ENCODE data around the gene UTS2B. TPM values are rescaled to one million over a fixed set of nuclear protein-coding genes. Genes with fewer than 3 reads are reported as not detected.

Gene UTS2B
- total and polyA plus RNA-seq, 9 of the 15 experiments (the other 6 are each of a cell fraction or from before 2014, with no cell fraction given): 0.06 TPM; not detected in 8

DNA sequence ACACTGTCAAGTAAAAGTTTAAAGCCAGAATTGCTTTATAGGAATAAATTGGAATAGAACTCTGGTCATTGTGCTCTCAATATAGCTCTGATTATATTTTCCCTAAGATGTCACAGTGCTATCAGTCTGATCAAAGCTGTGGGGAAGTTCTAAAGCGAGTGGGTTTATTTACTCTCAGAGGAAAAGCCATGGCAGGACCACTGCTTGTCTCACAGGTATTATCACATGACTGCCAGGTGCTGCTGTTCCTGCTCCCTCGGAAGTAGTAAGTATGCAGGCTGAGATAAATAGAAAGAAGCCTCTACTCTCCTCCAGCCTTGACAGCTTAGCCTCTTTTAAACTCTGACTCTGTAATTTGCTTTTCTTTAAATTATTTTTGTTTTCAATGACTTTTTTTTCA, 49.1 kb upstream of the UTS2B start:
- no TSS peak for BruUV-seq (replicated peaks)
- in situ Hi-C loops (cut with MboI): no loop called here
- TF ChIP-seq KLF16 (IDR thresholded peaks at IDR 0.05): no peak
- no peak for TF ChIP-seq ZC3H11A (IDR thresholded peaks at IDR 0.05; ENCODE audit: low read depth, low read length)
- no peak for TF ChIP-seq PHB2 (IDR thresholded peaks at IDR 0.05; ENCODE audit: low read depth)
- TF ChIP-seq, protein P1, sequence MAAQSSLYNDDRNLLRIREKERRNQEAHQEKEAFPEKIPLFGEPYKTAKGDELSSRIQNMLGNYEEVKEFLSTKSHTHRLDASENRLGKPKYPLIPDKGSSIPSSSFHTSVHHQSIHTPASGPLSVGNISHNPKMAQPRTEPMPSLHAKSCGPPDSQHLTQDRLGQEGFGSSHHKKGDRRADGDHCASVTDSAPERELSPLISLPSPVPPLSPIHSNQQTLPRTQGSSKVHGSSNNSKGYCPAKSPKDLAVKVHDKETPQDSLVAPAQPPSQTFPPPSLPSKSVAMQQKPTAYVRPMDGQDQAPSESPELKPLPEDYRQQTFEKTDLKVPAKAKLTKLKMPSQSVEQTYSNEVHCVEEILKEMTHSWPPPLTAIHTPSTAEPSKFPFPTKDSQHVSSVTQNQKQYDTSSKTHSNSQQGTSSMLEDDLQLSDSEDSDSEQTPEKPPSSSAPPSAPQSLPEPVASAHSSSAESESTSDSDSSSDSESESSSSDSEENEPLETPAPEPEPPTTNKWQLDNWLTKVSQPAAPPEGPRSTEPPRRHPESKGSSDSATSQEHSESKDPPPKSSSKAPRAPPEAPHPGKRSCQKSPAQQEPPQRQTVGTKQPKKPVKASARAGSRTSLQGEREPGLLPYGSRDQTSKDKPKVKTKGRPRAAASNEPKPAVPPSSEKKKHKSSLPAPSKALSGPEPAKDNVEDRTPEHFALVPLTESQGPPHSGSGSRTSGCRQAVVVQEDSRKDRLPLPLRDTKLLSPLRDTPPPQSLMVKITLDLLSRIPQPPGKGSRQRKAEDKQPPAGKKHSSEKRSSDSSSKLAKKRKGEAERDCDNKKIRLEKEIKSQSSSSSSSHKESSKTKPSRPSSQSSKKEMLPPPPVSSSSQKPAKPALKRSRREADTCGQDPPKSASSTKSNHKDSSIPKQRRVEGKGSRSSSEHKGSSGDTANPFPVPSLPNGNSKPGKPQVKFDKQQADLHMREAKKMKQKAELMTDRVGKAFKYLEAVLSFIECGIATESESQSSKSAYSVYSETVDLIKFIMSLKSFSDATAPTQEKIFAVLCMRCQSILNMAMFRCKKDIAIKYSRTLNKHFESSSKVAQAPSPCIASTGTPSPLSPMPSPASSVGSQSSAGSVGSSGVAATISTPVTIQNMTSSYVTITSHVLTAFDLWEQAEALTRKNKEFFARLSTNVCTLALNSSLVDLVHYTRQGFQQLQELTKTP (IDR thresholded peaks at IDR 0.05; ENCODE audit: low read depth in 1 of 2, partially characterized antibody in 2 of 2): no peak
- TF ChIP-seq RHOXF2B (CRISPR knock-in tag; conservative IDR thresholded peaks at IDR 0.05): no peak
- TF ChIP-seq, protein P2, sequence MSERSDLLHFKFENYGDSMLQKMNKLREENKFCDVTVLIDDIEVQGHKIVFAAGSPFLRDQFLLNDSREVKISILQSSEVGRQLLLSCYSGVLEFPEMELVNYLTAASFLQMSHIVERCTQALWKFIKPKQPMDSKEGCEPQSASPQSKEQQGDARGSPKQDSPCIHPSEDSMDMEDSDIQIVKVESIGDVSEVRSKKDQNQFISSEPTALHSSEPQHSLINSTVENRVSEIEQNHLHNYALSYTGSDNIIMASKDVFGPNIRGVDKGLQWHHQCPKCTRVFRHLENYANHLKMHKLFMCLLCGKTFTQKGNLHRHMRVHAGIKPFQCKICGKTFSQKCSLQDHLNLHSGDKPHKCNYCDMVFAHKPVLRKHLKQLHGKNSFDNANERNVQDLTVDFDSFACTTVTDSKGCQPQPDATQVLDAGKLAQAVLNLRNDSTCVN (CRISPR knock-in tag; IDR thresholded peaks at IDR 0.05): no peak
- TF ChIP-seq, protein P3, sequence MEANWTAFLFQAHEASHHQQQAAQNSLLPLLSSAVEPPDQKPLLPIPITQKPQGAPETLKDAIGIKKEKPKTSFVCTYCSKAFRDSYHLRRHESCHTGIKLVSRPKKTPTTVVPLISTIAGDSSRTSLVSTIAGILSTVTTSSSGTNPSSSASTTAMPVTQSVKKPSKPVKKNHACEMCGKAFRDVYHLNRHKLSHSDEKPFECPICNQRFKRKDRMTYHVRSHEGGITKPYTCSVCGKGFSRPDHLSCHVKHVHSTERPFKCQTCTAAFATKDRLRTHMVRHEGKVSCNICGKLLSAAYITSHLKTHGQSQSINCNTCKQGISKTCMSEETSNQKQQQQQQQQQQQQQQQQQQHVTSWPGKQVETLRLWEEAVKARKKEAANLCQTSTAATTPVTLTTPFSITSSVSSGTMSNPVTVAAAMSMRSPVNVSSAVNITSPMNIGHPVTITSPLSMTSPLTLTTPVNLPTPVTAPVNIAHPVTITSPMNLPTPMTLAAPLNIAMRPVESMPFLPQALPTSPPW (CRISPR knock-in tag; IDR thresholded peaks at IDR 0.05): no peak
- no peak for TF ChIP-seq CCAR2 (IDR thresholded peaks at IDR 0.05; ENCODE audit: low read depth, low read length)
- TF ChIP-seq, protein P4, sequence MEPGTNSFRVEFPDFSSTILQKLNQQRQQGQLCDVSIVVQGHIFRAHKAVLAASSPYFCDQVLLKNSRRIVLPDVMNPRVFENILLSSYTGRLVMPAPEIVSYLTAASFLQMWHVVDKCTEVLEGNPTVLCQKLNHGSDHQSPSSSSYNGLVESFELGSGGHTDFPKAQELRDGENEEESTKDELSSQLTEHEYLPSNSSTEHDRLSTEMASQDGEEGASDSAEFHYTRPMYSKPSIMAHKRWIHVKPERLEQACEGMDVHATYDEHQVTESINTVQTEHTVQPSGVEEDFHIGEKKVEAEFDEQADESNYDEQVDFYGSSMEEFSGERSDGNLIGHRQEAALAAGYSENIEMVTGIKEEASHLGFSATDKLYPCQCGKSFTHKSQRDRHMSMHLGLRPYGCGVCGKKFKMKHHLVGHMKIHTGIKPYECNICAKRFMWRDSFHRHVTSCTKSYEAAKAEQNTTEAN (CRISPR knock-in tag; IDR thresholded peaks at IDR 0.05): no peak
- no peak for TF ChIP-seq ELF1 (tag; IDR thresholded peaks at IDR 0.05)
- no peak for TF ChIP-seq EP400 (IDR thresholded peaks at IDR 0.05)
- TF ChIP-seq, protein P5, sequence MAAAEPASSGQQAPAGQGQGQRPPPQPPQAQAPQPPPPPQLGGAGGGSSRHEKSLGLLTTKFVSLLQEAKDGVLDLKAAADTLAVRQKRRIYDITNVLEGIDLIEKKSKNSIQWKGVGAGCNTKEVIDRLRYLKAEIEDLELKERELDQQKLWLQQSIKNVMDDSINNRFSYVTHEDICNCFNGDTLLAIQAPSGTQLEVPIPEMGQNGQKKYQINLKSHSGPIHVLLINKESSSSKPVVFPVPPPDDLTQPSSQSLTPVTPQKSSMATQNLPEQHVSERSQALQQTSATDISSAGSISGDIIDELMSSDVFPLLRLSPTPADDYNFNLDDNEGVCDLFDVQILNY (CRISPR knock-in tag; IDR thresholded peaks at IDR 0.05): no peak
- TF ChIP-seq, protein P6, sequence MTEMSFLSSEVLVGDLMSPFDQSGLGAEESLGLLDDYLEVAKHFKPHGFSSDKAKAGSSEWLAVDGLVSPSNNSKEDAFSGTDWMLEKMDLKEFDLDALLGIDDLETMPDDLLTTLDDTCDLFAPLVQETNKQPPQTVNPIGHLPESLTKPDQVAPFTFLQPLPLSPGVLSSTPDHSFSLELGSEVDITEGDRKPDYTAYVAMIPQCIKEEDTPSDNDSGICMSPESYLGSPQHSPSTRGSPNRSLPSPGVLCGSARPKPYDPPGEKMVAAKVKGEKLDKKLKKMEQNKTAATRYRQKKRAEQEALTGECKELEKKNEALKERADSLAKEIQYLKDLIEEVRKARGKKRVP (CRISPR knock-in tag; IDR thresholded peaks at IDR 0.05): no peak

More for the DNA sequence above, 49.1 kb upstream of the UTS2B start:
- no peaks in the 10 kb centered on the region for H3K79me2 ChIP-seq (ENCODE audit: control insufficient read depth, insufficient read depth, low read length)
- no peak overlapping the region for H3K9ac ChIP-seq (ENCODE audit: insufficient read depth in 1 of 2, low read depth in 2 of 2, low read length in 2 of 2)
- WGBS (ENCODE audit: insufficient coverage, low coverage, missing lambda C conversion rate): 18% methylated on average over 2 of the region's 2 CpGs
- POLR2A ChIA-PET: interaction anchor here (1.4 kb wide), 1 partner anchor 41 kb away, joined by 4 read pairs; no protein-coding TSS in a partner anchor
- H3K27ac ChIP-seq (ENCODE audit: extremely low read depth, low read depth, low read length): no peak overlapping the region
- H3K9me1 ChIP-seq (ENCODE audit: control insufficient read depth, insufficient read depth, low read length): no peaks in the 10 kb centered on the region
- CTCF ChIA-PET (ENCODE audit: low intra/inter-chr PET ratio): no interaction called here
- peak; percentile 43; the same call in 1 of the 3 replicates for ATAC-seq
- H3K4me3 ChIP-seq: no peak overlapping the region
- intact Hi-C loops (cut with micrococcal nuclease): no loop called here
- no peak overlapping the region for H2AFZ ChIP-seq (ENCODE audit: low read depth, low read length)
- peaks cover 38% of the 10 kb centered on the region for H3K36me3 ChIP-seq (ENCODE audit: control insufficient read depth, insufficient read depth, low read length)
- no peak for DNase-seq (ENCODE audit: extremely low read depth in 1 of 4, low spot score in 3 of 4)
- H4K20me1 ChIP-seq (replicated peaks; ENCODE audit: control insufficient read depth, insufficient read depth, low read length): no peaks in the 10 kb centered on the region
- H3K4me2 ChIP-seq (ENCODE audit: insufficient read depth, low read length): no peak overlapping the region
- H3K9me3 ChIP-seq (replicated peaks; ENCODE audit: control insufficient read depth, insufficient read depth, low read depth, low read length): no peaks in the 10 kb centered on the region
- no peak for FAIRE-seq
- peaks cover 0 to 2% of the 10 kb centered on the region in 2 experiments; a peak in 1 of 5 replicates for H3K4me1 ChIP-seq (replicated peaks in 1 of 2; ENCODE audit: control insufficient read depth in 2 of 2, insufficient read depth in 2 of 2, low read length in 2 of 2)
- H3K27me3 ChIP-seq (ENCODE audit: control insufficient read depth in 2 of 2, insufficient read depth in 2 of 2, low read length in 2 of 2): no peaks in the 10 kb centered on the region

Measured in K562 (cell line).